Endothelial cell of umbilical vein (primary cell): ENCODE measurements around the gene CTDP1.

Experiments used
- CTCF ChIP-seq, 2 donors: IDR thresholded peaks; 1 replicate in 1 of 2; 2 replicates in 1 of 2; pipeline ENCODE4 v1.5.1; 2011; ENCODE audit warnings: low read length in 2 of 2, mild to moderate bottlenecking in 2 of 2, moderate library complexity in 2 of 2, control low read depth in 1 of 2, inconsistent platforms in 1 of 2, low read depth in 1 of 2; ENCODE audit not compliant: insufficient read depth in 1 of 2; ENCODE audit errors: extremely low read depth in 1 of 2
- EZH2 ChIP-seq: IDR thresholded peaks from 2 replicates; pipeline ENCODE4 v1.6.1; 2012; ENCODE audit warnings: borderline replicate concordance, low read depth, mild to moderate bottlenecking, moderate library complexity, low read length, inconsistent platforms; ENCODE audit not compliant: severe bottlenecking
- FOS ChIP-seq: IDR thresholded peaks from 2 replicates; pipeline ENCODE4 v1.6.1; 2011; ENCODE audit warnings: mild to moderate bottlenecking, low read length, moderate library complexity, borderline replicate concordance; ENCODE audit not compliant: insufficient read depth
- MAX ChIP-seq: IDR thresholded peaks from 2 replicates; pipeline ENCODE4 v1.6.1; 2011; ENCODE audit not compliant: insufficient read depth, insufficient read length
- MYC ChIP-seq: IDR thresholded peaks from one replicate; pipeline ENCODE4 v1.6.1; 2011; ENCODE audit warnings: mild to moderate bottlenecking, low read depth, low read length
- POLR2A ChIP-seq: IDR thresholded peaks from 2 replicates; pipeline ENCODE4 v1.6.1; 2012; ENCODE audit warnings: low read depth, mild to moderate bottlenecking, control low read depth, low read length
- POLR2AphosphoS5 ChIP-seq: IDR thresholded peaks from 2 replicates; pipeline ENCODE4 v1.6.1; 2012; ENCODE audit warnings: low read depth, mild to moderate bottlenecking, control low read depth, low read length, moderate library complexity; ENCODE audit not compliant: insufficient read depth

- TF ChIP-seq CTCF (IDR thresholded peaks at IDR 0.05; ENCODE audit: extremely low read depth in 1 of 2, insufficient read depth in 1 of 2, low read depth in 1 of 2, low read length in 2 of 2), result no peak
- no peak for TF ChIP-seq POLR2AphosphoS5
- no peak for TF ChIP-seq MYC
- TF ChIP-seq EZH2, result no peak
- TF ChIP-seq POLR2A, result no peak
- TF ChIP-seq FOS, result no peak
- no peak for TF ChIP-seq MAX
Observed at GRCh38 chr18:79795446-79795845, 115.8 kb downstream of the CTDP1 start.
